Colonic mucosa (tissue), 4 donors: Measurements from ENCODE around the gene R3HDM2. TPM values are rescaled to one million over a fixed set of nuclear protein-coding genes. Genes with fewer than 3 reads are reported as not detected.

Experiments used
- DNase-seq: peaks from one replicate; pipeline ENCODE4 v3.0.0-alpha.2; 2020
- H3K27ac ChIP-seq: fragments of 200-600 bp; one replicate; pipeline ENCODE4 v1.8.0; 2021
- H3K27me3 ChIP-seq: fragments of 200-600 bp; one replicate; pipeline ENCODE4 v1.8.0; 2021
- H3K36me3 ChIP-seq: fragments of 200-600 bp; one replicate; pipeline ENCODE4 v1.8.0; 2021
- H3K4me1 ChIP-seq: fragments of 200-600 bp; one replicate; pipeline ENCODE4 v1.8.0; 2021; ENCODE audit warnings: mild to moderate bottlenecking
- H3K4me3 ChIP-seq: fragments of 200-600 bp; one replicate; pipeline ENCODE4 v1.8.0; 2021
- H3K9ac ChIP-seq, 2 donors: one replicate each; pipeline ENCODE4 v1.7.0; 2013; ENCODE audit warnings: control low read depth in 2 of 2, low read depth in 2 of 2, low read length in 2 of 2
- H3K9me3 ChIP-seq: fragments of 200-600 bp; one replicate; pipeline ENCODE4 v1.8.0; 2021
- CTCF ChIP-seq: fragments of 200-600 bp; IDR thresholded peaks from one replicate; pipeline ENCODE4 v1.8.0; 2022; ENCODE audit warnings: antibody characterized with exemption, mild to moderate bottlenecking
- intact Hi-C: fragments of 100-400 bp; cut with DNase I; formaldehyde crosslinking; loops from one replicate; pipeline ENCODE4 v1.14.1; 2022
- total RNA-seq, 2 donors: library from RNA; stranded (reverse); fragmentation: NEBNext Ultra II Directional in 1 of 2; extraction: Animal tissue kit (Norgen Biotek cat#: 25700) in 1 of 2; gene quantifications; one replicate each; pipeline ENCODE4 v1.2.1, GENCODE V29; 2021
- donor health status: healthy.
- donor health status: DM: no; HTN: no; CAD: no.
- donor health status: DM: no; HTN: no; CAD: no.

R3HDM2 gene
- total RNA-seq, 2 donors from 2014 or later, result 41.0 to 60.4 TPM

- H3K27me3 ChIP-seq, result peaks cover 74% of the 10 kb centered on the region
- intact Hi-C loops, result no loop called here
These were observed 190.5 kb downstream of the R3HDM2 start for GRCh38 chr12:57240066-57240921.

GRCh38 chr12:57239587-57240065 is 191.2 kb downstream of the R3HDM2 start:
- no peak for DNase-seq
- no peak for TF ChIP-seq CTCF
- no peak overlapping the region for H3K27ac ChIP-seq
- intact Hi-C loops, result loop anchor here (2.0 kb wide), 1 partner anchor 27 kb away; no protein-coding TSS in a partner anchor
- H3K4me1 ChIP-seq, result peaks cover 39% of the 10 kb centered on the region
- H3K4me3 ChIP-seq, result peak overlapping the region; percentile 32
- H3K27me3 ChIP-seq, result peaks cover 74% of the 10 kb centered on the region
- H3K9ac ChIP-seq, result peak overlapping the region in 1 of 2 donors; percentile 47
- no peaks in the 10 kb centered on the region for H3K36me3 ChIP-seq
- H3K9me3 ChIP-seq, result no peaks in the 10 kb centered on the region

More at GRCh38 chr12:57240066-57240921, 190.5 kb downstream of the R3HDM2 start:
- Histone ChIP-seq H3K9me3 (no peaks in the 10 kb centered on the region), H3K36me3 (no peaks in the 10 kb centered on the region), H3K27ac (no peak overlapping the region), H3K4me1 (peaks cover 39% of the 10 kb centered on the region), H3K9ac (peak overlapping the region; percentile 19 to 47), H3K4me3 (peak overlapping the region; percentile 32)
- no peak for TF ChIP-seq CTCF
- no peak for DNase-seq

- Histone ChIP-seq H3K27me3 (peaks cover 74% of the 10 kb centered on the region), H3K4me1 (peaks cover 39% of the 10 kb centered on the region), H3K9ac (peak overlapping the region; percentile 19 to 47), H3K4me3 (peak overlapping the region; percentile 35), H3K9me3 (no peaks in the 10 kb centered on the region), H3K36me3 (no peaks in the 10 kb centered on the region), H3K27ac (no peak overlapping the region)
- peak; percentile 100 for TF ChIP-seq CTCF
- intact Hi-C loops, result loop anchor here (2.0 kb wide), 1 partner anchor 26 kb away; no protein-coding TSS in a partner anchor
- DNase-seq, result peak; percentile 89
These were observed 191.8 kb downstream of the R3HDM2 start for GRCh38 chr12:57238854-57239554.

- Histone ChIP-seq H3K27me3 (peaks cover 70% of the 10 kb centered on the region), H3K4me1 (peaks cover 35% of the 10 kb centered on the region), H3K27ac (no peak overlapping the region), H3K9ac (peak overlapping the region; percentile 19 to 44), H3K9me3 (no peaks in the 10 kb centered on the region), H3K4me3 (peak overlapping the region; percentile 35), H3K36me3 (no peaks in the 10 kb centered on the region)
- TF ChIP-seq CTCF, result no peak
- no peak for DNase-seq
- intact Hi-C loops, result loop anchor here (2.0 kb wide), 1 partner anchor 25 kb away; no protein-coding TSS in a partner anchor
These were observed 192.7 kb downstream of the R3HDM2 start for GRCh38 chr12:57237932-57238853.

- H3K9ac ChIP-seq, result no peak overlapping the region
- no peak overlapping the region for H3K27ac ChIP-seq
- H3K36me3 ChIP-seq, result peaks cover 4% of the 10 kb centered on the region
- intact Hi-C loops, result no loop called here
- H3K4me3 ChIP-seq, result no peak overlapping the region
- TF ChIP-seq CTCF, result no peak
- H3K4me1 ChIP-seq, result peaks cover 29% of the 10 kb centered on the region
- peaks cover 64% of the 10 kb centered on the region for H3K27me3 ChIP-seq
- no peak for DNase-seq
- no peaks in the 10 kb centered on the region for H3K9me3 ChIP-seq
These were observed 193.3 kb downstream of the R3HDM2 start for GRCh38 chr12:57237596-57237931.
